ENCODE results near the gene ARHGEF4. TPM values are rescaled to one million over a fixed set of nuclear protein-coding genes. Genes with fewer than 3 reads are reported as not detected.

The ARHGEF4 gene
- total RNA-seq, 2 donors from 2014 or later, result 50.3 to 54.7 TPM

DNA sequence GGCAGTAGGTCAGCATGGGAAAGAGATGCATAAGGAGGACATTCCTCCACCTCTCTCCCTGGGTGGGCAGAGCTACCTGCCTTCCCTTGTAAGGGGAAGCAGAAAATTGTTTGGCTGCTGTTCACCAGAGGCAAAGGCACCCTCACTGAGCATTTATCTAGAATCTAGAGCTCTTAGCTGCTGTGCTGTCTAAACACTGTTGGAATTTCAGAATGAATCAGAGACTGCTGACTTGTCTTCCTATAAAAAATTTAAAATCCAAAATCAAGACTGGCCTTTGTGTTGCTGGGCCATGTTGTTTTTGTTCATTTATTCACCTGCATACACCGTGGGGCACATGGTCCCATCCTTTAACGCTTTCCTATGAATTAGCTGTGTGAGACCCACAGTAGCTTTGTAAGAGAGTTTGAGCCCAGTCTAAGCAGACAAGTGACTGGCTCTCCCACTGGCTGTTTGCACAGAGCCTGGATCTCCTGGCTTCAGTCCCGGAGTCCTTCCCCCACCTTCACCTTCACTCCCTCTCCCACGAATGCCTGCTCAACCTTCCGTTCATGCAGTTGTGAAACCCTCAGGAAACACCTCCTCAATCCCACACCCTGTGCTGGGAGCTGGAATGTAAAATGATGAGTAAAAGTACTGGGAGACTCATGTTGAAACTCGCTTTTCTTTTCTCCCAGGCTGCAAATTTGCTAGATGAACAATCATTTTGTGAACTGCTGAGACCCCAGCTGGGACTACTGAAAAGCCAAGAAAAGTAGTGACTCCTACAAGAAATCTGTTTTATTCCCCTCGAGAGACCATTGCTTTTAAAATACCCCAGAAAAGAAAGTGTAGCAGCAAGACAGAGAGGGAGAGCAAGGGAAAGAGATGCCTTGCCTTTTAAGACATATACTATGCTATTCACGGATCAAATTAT, 180.4 kb downstream of the ARHGEF4 start:
- Histone ChIP-seq H3K36me3 (ENCODE audit: control insufficient read depth, insufficient read depth, low read length) (no peaks in the 10 kb centered on the region), H3K4me1 (ENCODE audit: control insufficient read depth, insufficient read depth, low read length) (peaks cover 10% of the 10 kb centered on the region), H3K27ac (ENCODE audit: low read depth, low read length) (no peak overlapping the region), H3K4me3 (ENCODE audit: low read length) (no peak overlapping the region), H3K27me3 (ENCODE audit: control insufficient read depth, insufficient read depth, low read length, poor library complexity, severe bottlenecking) (no peaks in the 10 kb centered on the region), H3K9me3 (ENCODE audit: control insufficient read depth, low read length) (no peaks in the 10 kb centered on the region), H3K9ac (ENCODE audit: extremely low read depth, low read length, poor library complexity, severe bottlenecking) (no peak overlapping the region)
- Mint-ChIP-seq H3K27ac (peak overlapping the region; percentile 6), H3K9me3 (peaks cover 4% of the 10 kb centered on the region), H3K4me3 (no peak overlapping the region), H3K4me1 (peaks cover 13% of the 10 kb centered on the region), H3K27me3 (ENCODE audit: insufficient read depth) (no peaks in the 10 kb centered on the region), H3K36me3 (ENCODE audit: low read depth) (no peaks in the 10 kb centered on the region)
- 81 to 83% methylated on average over 4 to 8 of the region's 8 CpGs for WGBS, 2 experiments (ENCODE audit: insufficient coverage in 1 of 2, insufficient read length in 1 of 2)
- no peak for DNase-seq
- TF ChIP-seq, protein P1, sequence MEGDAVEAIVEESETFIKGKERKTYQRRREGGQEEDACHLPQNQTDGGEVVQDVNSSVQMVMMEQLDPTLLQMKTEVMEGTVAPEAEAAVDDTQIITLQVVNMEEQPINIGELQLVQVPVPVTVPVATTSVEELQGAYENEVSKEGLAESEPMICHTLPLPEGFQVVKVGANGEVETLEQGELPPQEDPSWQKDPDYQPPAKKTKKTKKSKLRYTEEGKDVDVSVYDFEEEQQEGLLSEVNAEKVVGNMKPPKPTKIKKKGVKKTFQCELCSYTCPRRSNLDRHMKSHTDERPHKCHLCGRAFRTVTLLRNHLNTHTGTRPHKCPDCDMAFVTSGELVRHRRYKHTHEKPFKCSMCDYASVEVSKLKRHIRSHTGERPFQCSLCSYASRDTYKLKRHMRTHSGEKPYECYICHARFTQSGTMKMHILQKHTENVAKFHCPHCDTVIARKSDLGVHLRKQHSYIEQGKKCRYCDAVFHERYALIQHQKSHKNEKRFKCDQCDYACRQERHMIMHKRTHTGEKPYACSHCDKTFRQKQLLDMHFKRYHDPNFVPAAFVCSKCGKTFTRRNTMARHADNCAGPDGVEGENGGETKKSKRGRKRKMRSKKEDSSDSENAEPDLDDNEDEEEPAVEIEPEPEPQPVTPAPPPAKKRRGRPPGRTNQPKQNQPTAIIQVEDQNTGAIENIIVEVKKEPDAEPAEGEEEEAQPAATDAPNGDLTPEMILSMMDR (conservative IDR thresholded peaks at IDR 0.05), result no peak

- Histone ChIP-seq H3K4me3 (ENCODE audit: low read length) (no peak overlapping the region), H3K27ac (ENCODE audit: low read depth, low read length) (no peak overlapping the region), H3K9me3 (ENCODE audit: control insufficient read depth, low read length) (peaks cover 8% of the 10 kb centered on the region), H3K4me1 (ENCODE audit: control insufficient read depth, insufficient read depth, low read length) (no peaks in the 10 kb centered on the region), H3K36me3 (ENCODE audit: control insufficient read depth, insufficient read depth, low read length) (no peaks in the 10 kb centered on the region), H3K27me3 (ENCODE audit: control insufficient read depth, insufficient read depth, low read length, poor library complexity, severe bottlenecking) (no peaks in the 10 kb centered on the region), H3K9ac (ENCODE audit: extremely low read depth, low read length, poor library complexity, severe bottlenecking) (no peak overlapping the region)
- TF ChIP-seq, protein P1 (conservative IDR thresholded peaks at IDR 0.05), result no peak
- peaks cover 4% of the 10 kb centered on the region for H3K27me3 Mint-ChIP-seq (ENCODE audit: insufficient read depth)
- 92% methylated on average over 1 of the region's 1 CpG; no CpG with 5 or more reads in 1 of the 2 experiments for WGBS, 2 experiments (ENCODE audit: insufficient coverage in 1 of 2, insufficient read length in 1 of 2)
- H3K36me3 Mint-ChIP-seq (ENCODE audit: low read depth), result peaks cover 13% of the 10 kb centered on the region
- peaks cover 12% of the 10 kb centered on the region for H3K9me3 Mint-ChIP-seq
- no peak overlapping the region for H3K27ac Mint-ChIP-seq
- DNase-seq, result no peak
- peaks cover under 1% of the 10 kb centered on the region for H3K4me1 Mint-ChIP-seq
- no peak overlapping the region for H3K4me3 Mint-ChIP-seq
Observed at GRCh38 chr2:131022731-131023130, 186.0 kb downstream of the ARHGEF4 start.

- no peak overlapping the region for H3K27ac Mint-ChIP-seq
- no peaks in the 10 kb centered on the region for H3K4me1 Mint-ChIP-seq
- H3K27me3 Mint-ChIP-seq (ENCODE audit: insufficient read depth), result peaks cover 7% of the 10 kb centered on the region
- H3K9ac ChIP-seq (ENCODE audit: extremely low read depth, low read length, poor library complexity, severe bottlenecking), result no peak overlapping the region
- H3K27me3 ChIP-seq (ENCODE audit: control insufficient read depth, insufficient read depth, low read length, poor library complexity, severe bottlenecking), result no peaks in the 10 kb centered on the region
- H3K36me3 ChIP-seq (ENCODE audit: control insufficient read depth, insufficient read depth, low read length), result no peaks in the 10 kb centered on the region
- H3K9me3 ChIP-seq (ENCODE audit: control insufficient read depth, low read length), result peaks cover 12% of the 10 kb centered on the region
- H3K4me3 Mint-ChIP-seq, result no peak overlapping the region
- no peaks in the 10 kb centered on the region for H3K4me1 ChIP-seq (ENCODE audit: control insufficient read depth, insufficient read depth, low read length)
- TF ChIP-seq, protein P1 (conservative IDR thresholded peaks at IDR 0.05), result no peak
- H3K27ac ChIP-seq (ENCODE audit: low read depth, low read length), result no peak overlapping the region
- peaks cover 19% of the 10 kb centered on the region for H3K36me3 Mint-ChIP-seq (ENCODE audit: low read depth)
- 100% methylated on average over 1 of the region's 1 CpG for WGBS, 2 experiments (ENCODE audit: insufficient coverage in 1 of 2, insufficient read length in 1 of 2)
- H3K9me3 Mint-ChIP-seq, result peaks cover 15% of the 10 kb centered on the region
- H3K4me3 ChIP-seq (ENCODE audit: low read length), result no peak overlapping the region
- no peak for DNase-seq
Observed at GRCh38 chr2:131023758-131024157, 187.0 kb downstream of the ARHGEF4 start.
